ENCODE data around the gene SLA2.

GRCh38 chr20:36634342-36634741, 11.7 kb downstream of the SLA2 start:
- no peak for TF ChIP-seq POLR2A (IDR thresholded peaks at IDR 0.05; ENCODE audit: low read length)
- TF ChIP-seq HMGXB4 (CRISPR knock-in tag; IDR thresholded peaks at IDR 0.05; ENCODE audit: borderline replicate concordance), result no peak
- no peak for TF ChIP-seq CTCF (IDR thresholded peaks at IDR 0.05)
- TF ChIP-seq CHD2 (IDR thresholded peaks at IDR 0.05; ENCODE audit: low read length, partially characterized antibody), result no peak
- no peak for TF ChIP-seq MYC (IDR thresholded peaks at IDR 0.05; ENCODE audit: borderline replicate concordance, low read length)
- TF ChIP-seq MAX (IDR thresholded peaks at IDR 0.05), result no peak
- TF ChIP-seq MAFK (IDR thresholded peaks at IDR 0.05; ENCODE audit: partially characterized antibody), result no peak
